A673 (cell line): ENCODE measurements around the gene HS1BP3.

Experiments
- CTCF ChIP-seq: fragments of 300-800, 200-600 bp; sonication (generic); conservative IDR thresholded peaks from 2 replicates; pipeline ENCODE4 v1.5.1; 2017; ENCODE audit warnings: low read depth, mild to moderate bottlenecking, antibody characterized with exemption, low read length, moderate library complexity, mixed read lengths
- EZH2 ChIP-seq: fragments of 200-600 bp; sonication (generic); IDR thresholded peaks from 2 replicates; pipeline ENCODE4 v1.6.1; 2017; ENCODE audit warnings: borderline replicate concordance, low read depth, mild to moderate bottlenecking, mixed read lengths, antibody characterized with exemption, low read length; ENCODE audit not compliant: poor library complexity, severe bottlenecking

DNA sequence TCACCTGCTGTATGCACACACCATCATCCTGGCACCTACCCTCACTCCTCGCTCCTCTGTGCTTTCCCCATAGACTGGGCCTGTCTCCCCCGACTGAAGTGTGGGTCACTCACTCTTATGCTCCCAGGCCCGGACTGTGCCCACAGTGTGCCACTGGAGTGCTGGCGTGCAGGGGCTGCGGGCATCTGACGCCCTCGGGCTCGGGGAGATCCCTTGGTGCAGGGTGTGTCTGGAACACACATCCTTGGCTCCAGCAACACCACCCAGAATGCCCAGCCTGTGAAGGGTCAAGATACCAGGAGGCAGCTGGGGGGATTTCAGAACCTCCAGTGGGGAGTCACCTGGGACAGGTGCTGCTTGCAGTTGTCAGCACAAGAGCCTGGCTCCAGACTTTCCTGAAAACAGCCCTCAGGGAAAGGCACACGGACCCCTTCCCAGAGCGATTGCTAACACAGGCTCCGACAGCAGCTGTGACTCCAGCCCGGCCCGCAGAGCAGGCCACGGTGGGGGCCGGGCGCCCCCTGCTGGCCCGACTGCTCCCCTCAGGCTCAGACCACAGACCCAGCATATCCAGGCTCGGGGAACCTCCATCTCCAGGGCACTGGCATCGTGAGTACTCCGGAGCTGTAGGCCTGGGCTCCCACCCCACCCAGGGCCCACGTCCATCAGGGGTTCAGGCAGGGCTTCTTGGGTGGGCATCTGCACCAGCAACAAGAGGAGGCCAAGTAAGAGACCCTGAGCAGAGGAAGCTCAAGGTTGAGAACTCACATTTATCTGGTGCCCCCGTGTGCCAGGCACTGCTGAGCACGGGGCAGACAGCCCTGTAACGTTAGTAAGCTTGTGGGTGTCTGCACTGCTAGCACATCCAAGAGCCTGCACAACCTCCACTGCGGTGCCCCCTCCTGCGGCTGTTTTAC, 8.6 kb downstream of the HS1BP3 start:
- TF ChIP-seq CTCF (peak; percentile 95), EZH2 (no peak)
